HG03460 (cell line): Measurements from ENCODE around the gene PPL.

Source experiments
- ATAC-seq: cut with Tn5 transposase; IDR thresholded peaks from one replicate; pipeline ENCODE4 v1.9.1; 2021; ENCODE audit not compliant: unreplicated experiment

PPL gene

DNA sequence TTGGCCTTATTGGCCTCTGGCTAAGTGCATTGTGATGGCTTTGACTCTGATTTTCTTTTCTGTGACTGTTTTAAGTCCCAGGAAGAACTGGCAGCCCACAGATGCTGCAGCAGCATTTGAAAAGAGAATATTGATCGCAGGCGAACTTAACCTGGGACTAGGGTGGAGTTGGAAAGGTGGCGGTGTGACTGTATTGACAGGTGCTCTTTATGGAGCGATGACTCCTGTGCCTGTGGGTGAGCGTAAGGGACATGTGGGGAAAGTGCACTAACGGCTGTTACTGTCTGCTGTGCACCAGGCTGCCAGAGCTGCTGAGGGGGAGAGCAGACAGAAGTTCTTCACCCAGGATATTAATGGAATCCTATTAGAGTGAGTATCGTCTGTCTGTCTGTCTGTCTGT lies 68.4 kb downstream of the PPL start:
- no peak for ATAC-seq

DNA sequence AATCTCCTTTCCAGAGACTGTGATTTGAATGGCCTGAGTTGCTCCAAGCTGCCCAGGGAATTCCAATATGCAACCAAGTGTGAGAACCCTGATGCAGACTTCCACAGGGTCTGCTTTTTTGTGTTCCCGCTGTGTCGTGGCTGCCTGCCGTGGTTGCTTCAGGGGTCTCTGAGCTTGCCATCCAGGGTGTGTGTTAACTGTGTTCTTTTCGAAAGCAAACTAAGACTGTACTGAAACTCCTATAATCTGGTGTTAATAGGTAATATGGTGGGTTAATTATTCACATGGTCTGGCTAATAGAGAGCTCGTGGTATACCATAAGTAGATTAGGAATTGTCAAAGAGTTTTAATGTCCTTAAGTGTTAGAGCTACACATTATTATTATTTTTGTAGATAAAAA lies 68.9 kb downstream of the PPL start:
- peak; percentile 80 for ATAC-seq

DNA sequence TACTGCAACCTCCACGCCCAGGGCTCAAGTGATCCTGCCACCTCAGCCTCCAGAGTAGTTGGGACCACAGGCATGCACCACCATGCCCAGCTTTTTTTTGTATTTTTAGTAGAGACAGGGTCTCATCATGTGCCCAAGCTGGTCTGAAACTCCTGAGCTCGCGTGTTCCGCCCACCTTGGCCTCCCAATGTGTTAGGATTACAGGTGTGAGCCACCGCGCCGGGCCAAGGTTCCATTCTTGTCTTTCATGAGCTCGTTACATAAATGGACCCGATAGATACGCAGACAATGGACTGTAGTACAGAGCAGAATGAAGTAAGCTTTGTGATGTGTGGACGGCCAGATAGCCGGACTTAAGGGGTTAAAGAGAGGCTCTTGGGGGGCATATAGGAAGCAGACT lies 70.4 kb downstream of the PPL start:
- no peak for ATAC-seq

DNA sequence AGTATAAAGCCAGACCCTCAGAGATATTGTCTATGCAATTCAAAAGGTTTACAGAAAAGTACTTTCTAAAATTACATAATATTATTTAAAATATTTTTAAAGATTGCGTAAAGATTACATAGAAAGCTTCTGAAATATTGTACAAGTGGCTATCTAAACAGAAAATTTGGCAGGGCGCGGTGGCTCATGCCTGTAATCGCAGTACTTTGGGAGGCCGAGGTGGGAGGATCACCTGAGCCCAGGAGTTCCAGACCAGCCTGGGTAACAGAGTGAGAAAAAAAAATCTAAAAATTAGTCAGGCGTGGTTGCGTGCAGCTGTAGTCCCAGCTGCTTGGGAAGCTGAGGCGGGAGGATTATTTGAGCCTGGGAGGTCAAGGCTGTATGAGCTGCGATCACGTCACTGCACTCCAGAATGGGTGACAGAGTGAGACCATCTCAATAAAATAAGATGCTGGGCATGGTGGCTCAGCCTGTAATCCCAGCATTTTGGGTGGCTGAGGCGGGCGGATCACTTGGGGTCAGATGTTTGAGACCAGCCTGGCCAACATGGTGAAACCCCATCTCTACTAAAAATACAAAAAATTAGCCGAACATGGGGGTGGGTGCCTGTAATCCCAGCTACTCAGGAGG lies 71.6 kb downstream of the PPL start:
- ATAC-seq = no peak

DNA sequence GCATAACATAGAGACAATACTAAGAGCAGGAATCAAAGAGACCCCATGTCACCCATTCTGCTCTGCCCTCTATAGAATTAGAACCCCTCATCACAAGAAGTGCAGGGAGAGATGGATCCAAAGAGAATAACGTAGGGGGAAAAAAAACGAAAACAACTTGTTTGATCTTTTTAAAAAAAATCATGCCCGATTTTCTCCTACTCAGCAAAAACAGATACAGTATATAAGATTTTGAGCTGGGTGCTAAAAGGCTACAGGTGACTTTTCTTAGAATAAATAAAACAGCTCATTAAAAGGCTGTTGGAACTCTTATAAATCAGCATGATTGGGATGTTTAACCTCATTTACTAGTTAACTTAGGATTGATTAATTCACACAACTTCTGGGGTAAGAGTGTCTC lies 72.2 kb downstream of the PPL start:
- ATAC-seq = no peak

DNA sequence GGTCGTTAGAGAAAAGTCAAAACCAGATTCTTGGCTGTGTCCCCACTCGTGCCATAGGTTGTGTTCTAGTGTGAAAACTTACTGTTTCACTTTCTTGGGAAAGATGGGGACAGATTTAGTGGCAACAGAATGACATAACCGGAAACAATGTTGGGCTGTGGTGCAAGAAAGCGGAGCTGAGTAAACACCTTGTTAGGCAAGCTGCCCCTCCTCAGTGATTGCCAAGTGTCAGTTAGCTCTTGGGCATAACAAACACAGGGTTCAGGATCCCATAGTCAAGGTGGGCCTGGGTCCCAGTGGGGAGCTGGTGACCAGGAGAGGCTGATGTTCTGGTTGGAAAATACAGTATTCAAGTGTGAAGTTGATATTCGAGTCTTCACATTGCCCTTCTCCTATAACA lies 74.3 kb downstream of the PPL start:
- no peak for ATAC-seq

DNA sequence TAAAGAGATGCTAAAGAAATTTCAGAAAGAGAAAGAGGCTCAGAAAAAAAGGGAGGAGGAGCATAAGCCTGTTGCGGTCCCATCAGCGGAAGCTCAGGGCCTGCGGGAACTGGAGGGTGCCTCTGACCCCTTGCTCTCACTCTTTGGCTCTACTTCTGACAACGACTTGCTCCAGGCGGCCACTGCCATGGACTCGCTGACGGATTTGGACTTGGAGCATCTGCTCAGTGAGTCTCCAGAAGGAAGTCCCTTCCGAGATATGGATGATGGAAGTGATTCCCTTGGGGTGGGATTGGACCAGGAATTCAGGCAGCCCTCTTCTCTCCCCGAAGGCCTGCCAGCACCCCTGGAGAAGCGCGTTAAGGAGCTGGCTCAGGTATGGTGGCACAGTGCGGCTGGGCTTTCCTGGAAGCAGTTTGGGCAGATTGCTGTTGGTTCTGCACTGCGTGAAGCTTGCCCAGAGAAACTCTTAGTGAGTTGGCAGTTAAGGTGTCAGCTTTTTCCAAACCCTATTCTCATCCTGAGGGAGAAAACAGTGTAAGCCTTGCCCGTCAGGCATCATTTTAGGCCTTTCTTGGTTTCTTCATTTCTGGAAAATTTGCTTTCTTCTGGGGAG lies 76.1 kb downstream of the PPL start:
- ATAC-seq = no peak

DNA sequence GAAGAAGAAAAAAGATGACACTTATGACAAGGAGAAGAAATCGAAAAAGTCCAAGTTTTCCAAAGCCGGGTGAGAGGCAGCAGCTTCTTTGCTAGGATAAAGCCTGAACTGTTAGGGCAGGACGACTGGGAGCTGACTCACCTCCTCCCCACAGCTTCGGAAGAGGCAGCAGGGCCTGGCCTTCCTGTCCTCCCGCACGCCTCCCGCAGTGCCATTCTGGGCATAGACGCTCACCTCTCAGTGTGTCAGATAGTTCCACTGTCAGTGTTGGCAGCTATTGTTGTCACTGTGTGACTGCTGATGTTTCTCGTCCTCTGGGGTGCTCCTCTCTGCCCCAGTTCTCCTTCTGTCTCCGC lies 77.1 kb downstream of the PPL start:
- ATAC-seq = no peak

DNA sequence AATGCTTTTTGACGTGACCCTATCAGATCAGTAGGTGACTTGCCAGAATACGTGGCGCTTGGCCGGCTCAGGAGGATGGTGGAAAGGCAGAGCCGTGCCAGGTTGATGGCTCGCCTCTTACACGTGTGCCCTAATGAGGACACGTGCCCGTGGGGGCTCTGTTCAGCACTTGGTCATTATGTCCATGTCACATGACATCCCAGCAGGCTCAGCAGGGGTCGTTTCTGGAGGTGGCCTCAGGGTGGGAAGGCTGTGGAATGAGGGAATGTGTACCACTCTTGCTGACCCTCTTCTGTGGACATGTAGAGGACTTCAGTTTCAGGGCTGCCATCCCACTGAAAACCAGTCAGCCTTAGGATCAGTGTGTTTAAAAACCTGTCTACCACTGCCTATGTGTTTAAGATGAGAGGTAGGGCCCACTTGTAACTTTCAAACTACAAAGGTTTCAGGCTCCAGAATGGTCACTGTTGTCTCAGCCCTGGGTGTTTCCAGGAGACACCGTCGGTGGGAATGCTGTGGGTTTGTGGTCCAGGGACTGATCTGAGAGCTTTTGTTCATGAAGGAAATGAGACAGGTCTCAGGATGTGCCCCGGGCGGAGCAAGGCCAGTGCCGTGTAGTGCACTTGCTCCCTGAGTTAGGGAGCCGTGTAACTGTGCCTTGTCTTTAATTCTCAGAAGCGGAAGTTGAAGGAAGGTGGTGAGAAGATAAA lies 77.6 kb downstream of the PPL start:
- ATAC-seq = no peak

DNA sequence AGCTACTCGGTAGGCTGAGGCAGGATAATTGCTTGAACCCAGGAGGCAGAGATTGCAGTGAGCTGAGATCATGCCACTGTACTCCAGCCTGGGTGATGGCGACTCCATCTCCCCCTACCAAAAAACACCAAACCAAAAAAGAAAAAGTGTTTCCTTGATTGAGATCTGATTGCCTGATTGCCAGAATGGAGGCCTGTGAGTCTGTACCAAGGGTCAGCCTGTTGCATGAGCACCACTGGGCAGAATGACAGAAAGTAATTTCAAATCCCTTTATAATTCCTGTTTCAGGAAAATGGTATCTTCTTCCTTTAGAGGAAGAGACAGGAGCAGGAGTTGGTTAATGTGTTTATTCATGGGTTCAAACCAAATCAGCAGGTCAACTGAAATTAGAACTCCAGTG lies 81.1 kb downstream of the PPL start:
- no peak for ATAC-seq

DNA sequence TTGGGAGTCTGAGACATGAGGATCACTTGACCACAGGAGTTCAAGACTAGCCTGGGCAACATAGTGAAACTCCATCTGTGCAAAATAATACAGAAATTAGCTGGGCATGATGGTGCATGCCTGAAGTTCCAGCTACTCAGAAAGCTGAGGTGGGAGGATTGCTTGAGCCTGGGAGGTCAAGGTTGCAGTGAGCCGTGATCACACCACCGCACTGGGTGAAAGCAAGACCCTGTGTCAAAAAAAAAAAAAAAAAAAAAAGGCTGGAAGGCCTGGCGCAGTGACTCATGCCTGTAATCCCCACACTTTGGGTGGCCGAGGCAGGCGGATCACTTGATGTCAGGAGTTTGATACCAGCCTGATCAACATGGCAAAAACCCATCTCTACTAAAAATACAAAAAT lies 81.6 kb downstream of the PPL start:
- ATAC-seq = no peak

DNA sequence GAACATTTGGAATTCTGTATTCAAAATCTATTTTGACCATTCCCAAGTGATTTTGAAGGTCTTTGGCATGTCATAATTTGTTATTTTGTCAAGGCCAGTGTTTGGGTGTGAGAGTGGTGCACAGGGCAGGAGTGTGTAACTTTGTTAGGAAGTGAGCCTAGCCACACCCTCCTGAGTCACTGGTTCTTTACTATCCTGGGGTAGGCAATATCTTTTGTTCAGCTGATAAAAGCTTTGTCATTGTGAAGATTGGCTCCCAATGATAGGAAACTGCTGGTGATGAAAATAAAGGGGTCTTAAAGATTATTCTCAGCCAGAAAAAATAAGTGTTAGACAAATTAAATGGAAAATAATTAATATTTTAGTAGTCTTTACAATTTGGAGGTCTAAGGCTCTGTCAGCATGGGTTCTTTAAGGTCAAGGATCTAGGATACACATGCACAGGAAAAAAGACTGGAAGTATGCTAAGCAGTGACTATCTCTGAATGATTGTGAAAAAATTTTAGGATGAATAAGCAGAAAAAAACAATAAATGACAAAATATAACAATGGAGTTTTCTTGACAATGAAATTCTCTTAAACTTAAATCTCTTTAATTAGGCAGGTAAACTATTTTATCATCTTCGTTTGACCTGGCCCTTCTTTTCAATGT lies 84.6 kb downstream of the PPL start:
- ATAC-seq = no peak

DNA sequence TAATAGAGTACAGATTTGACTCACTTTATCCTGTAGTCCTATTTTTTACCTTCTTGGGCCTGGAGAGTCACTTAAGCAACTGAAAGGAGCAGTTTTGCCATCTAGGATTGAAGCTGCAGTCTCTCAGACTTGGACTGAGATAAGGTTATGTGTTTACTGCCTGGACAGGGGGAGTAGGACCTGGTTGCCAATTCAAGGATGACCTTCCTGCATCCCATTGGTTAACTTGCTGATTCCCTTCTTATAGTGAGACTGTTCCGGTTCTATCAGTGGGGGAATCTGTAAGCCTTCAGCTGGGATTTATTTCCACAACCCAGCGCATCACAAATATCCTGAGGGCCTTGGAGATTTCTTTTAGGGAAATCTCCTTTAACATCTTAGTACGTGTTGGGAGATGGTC lies 86.7 kb downstream of the PPL start:
- no peak for ATAC-seq

DNA sequence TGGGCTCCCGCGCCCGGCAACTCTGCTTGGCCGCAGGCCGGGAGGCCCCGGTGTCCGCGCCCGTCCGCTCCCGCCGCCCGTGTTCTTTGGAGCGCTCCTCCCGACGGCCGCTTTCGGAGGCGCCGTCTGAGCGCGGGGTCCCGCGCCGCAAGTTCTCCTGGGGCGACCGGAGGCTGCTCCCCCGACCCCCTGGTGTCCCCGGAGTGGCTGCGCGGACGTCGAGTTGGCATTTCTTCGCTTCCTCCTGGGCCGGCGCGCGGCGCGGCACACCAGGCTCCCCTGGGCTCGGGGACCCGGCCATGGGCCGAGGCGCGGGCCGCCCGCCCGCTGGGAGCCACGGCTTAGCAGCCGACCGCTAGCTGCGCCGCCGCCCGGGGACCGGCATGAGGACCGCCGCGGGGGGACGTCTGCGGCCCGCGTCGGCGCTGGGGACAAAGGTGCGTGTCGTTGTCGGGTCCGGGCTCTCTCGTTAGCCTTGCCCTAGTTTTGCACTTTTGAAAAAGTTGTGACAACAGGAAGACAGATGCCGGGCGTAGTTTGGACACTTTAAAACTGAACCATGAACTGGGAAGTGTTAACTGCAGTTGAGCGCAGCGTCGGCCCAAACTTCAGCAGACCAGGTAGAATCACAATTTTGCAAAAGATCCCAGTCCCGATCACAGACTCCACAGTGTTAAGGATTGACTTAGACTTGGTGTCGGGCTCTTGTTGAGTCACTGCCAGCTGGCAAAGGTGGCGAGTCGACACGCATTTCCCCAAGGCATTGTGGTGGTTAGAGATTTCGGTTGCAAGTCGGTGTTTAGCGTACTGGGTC lies 89.0 kb downstream of the PPL start:
- ATAC-seq = peak; percentile 19

DNA sequence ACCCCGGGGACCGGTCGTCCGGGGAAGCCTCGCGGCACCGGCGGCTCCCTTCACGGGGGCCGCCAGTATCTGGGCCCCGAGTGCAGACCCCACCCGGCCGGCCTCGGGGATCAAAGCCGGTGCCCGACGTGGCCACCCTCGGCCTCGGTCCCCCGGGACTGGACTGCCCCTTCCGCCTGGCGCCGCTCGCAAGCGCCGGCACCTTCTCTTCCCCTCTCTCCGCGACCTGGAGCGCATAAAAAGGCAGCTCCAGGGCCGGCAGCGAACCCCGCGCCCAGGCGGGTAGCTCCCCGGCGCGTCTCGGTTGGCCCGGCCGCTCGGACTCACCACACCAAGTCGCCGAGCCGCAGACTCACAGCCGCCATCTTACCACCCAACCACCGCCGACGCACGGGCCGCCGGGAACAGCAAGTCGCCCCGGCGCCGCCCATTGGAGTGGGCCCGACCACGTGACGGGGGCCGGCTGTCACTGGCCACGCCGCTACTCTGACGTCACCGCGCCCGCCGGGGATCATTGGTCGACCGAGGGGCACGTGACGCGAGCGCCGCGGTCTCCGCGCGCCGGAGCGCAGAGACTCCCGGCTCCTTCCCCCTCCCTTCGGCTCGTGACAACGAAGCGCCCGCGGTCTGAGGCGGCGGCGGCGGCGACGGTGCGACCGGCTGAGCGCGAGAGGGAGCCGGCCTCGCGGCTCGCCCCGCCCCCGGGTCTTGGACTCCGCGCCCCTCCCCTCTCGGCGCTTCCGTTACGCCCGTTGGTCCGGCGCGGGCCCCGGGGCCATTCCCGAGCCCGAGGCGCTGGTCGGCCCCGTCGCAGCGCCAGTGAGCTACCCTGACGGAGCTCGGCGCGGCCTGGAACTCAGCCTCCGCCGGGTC lies 89.8 kb downstream of the PPL start, which contains the start of the genes GLYR1 and UBN1:
TSS of gene GLYR1 (minus strand) at position 388 of the 873 bp plus-strand sequence. CDS start at position 365, 23 bp downstream.
TSS of gene UBN1 (plus strand) at position 581 of the 873 bp plus-strand sequence. CDS start 5,437 bp downstream, outside the sequence.
- peak; percentile 83 for ATAC-seq

DNA sequence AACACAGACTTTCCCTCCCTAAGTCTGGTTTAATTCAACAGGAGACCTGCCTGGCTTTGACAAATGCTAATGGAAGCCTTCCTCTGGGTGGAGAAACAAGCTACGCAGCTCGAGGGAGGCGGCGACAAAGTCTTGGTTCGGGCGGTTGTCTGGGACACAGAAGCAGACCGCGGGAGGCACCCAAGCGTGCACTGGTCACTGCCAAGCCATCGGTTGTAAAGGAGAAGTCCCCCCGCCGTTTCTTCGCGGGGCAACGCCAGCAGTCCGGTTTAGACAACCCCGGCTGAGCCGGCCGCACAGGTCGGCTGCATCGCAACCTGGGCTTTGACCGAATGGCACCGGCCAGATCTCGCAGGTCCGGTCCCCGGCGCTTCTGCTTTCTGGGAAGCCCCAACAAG lies 90.4 kb downstream of the PPL start:
- peak; percentile 20 for ATAC-seq

DNA sequence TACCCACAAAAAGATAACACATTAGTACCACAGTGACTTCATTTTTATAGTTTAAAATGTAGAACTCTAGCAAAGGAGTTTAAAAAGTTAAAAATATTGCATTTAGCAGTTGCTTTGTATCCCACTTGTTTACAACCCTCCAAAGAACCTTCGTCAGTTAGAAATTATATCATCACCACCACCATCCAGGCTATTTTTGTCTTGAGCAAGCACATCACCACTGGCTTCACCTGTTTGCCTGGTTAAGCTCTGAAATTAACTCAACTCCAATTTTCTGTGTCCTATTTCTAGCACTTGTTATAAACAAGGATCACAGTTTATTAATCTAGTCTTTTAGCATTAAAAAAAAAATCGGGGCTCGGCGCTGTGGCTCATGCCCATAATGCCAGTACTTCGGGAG lies 96.0 kb downstream of the PPL start:
- no peak for ATAC-seq

DNA sequence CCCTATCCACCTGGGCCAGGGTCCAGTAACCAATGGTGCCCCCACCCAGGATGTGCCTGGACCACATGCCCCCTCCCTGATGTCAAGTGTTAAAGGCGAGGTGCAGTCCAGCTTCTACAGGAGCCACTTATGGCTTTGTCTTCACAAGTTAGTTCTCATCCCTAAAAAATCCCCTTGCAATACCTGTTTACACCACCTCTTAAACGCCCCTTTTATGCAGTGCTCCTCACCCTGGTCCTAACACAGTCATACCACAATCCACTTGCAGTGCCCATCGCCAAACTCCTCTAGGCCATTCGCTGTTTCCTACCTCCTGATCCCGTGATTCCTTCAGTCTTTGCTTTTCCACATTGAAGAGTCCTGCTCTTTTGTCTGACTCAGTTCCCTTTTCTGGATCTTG lies 97.0 kb downstream of the PPL start:
- no peak for ATAC-seq

DNA sequence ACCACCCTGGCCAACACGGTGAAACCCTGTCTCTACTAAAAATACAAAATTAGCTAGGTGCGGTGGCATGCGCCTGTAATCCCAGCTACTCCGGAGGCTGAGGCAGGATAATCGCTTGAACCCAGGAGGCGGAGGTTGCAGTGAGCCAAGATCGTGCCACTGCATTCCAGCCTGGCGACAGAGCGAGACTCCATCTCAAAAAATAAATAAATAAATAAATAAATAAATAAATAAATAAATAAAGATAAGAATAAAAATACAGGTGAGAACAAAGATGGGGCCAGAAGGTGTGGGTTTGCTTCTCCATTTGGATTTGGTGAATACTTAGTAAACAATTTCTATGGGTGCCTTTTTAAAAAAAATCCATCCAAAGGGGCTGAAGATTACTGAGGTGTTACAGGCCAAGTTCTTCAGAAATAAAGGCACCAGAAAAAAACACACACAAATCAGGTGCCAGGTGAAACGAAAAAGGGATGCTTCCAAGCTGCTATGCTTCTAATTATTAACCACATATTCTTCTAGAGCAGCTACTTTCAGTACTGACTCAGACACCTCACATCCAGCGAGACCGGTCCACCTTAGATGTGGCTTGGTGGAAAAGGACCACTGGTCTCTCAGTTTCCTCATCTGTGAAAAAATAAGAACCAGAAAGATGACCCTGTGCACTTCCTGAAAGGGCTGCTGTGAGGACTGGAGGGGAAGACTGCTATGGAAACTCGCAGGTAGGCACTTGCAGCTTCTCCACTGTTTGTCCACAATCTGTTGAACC lies 99.0 kb downstream of the PPL start:
- peak; percentile 57 for ATAC-seq
